Spleen (tissue), 11 donors: ENCODE data around the gene RABL2A. TPM values are rescaled to one million over a fixed set of nuclear protein-coding genes. Genes with fewer than 3 reads are reported as not detected.
"Not testable (repeated sequence)": the region's sequence is repeated elsewhere in the genome, so short reads cannot be mapped to it uniquely, and the experiment has no call there.

Experiments
- DNase-seq: peaks from one replicate; pipeline ENCODE4 v3.0.0-alpha.2; 2020
- H3K27ac ChIP-seq, 8 donors: fragments of 200-600 bp; sonication (generic) in 7 of 8; 1 replicate in 4 of 8; 2 replicates in 4 of 8; pipeline versions ENCODE4 v1.5.0 to v1.8.0; 2016 to 2021; ENCODE audit warnings: inconsistent platforms in 4 of 8, mild to moderate bottlenecking in 4 of 8, moderate library complexity in 1 of 8
- H3K27me3 ChIP-seq, 7 donors: fragments of 200-600 bp; sonication (generic) in 6 of 7; replicated peaks in 1 of 7; 1 replicate in 4 of 7; 2 replicates in 3 of 7; pipeline versions ENCODE4 v1.5.0 to v1.8.0; 2016 to 2021; ENCODE audit warnings: inconsistent platforms in 3 of 7, mild to moderate bottlenecking in 1 of 7
- H3K36me3 ChIP-seq, 6 donors: fragments of 200-600 bp; sonication (generic) in 5 of 6; 1 replicate in 4 of 6; 2 replicates in 2 of 6; pipeline versions ENCODE4 v1.5.0 to v1.8.0; 2016 to 2021; ENCODE audit warnings: inconsistent platforms in 2 of 6
- H3K4me1 ChIP-seq, 6 donors: fragments of 200-600 bp; sonication (generic) in 5 of 6; 1 replicate in 3 of 6; 2 replicates in 3 of 6; pipeline versions ENCODE4 v1.5.0 to v1.8.0; 2016 to 2021; ENCODE audit warnings: inconsistent platforms in 3 of 6
- H3K4me3 ChIP-seq, 8 donors: fragments of 200-600 bp; sonication (generic) in 7 of 8; 1 replicate in 4 of 8; 2 replicates in 4 of 8; pipeline versions ENCODE4 v1.5.0 to v1.8.0; 2016 to 2021; ENCODE audit warnings: inconsistent platforms in 4 of 8, mild to moderate bottlenecking in 4 of 8, moderate library complexity in 2 of 8
- H3K9me3 ChIP-seq, 8 donors: fragments of 200-600 bp; sonication (generic) in 7 of 8; 1 replicate in 4 of 8; 2 replicates in 4 of 8; pipeline versions ENCODE4 v1.5.0 to v1.8.0; 2016 to 2021; ENCODE audit warnings: inconsistent platforms in 4 of 8
- CTCF ChIP-seq, 11 experiments: fragments of 200-600 bp in 7 of 11; fragments of 450-650 bp in 4 of 11; sonication (generic) in 4 of 11; IDR thresholded peaks in 8 of 11; conservative IDR thresholded peaks in 3 of 11; 1 replicate in 7 of 11; 2 replicates in 4 of 11; pipeline versions ENCODE4 v1.4.0 to v1.8.0; 2016 to 2021; ENCODE audit warnings: antibody characterized with exemption in 11 of 11, inconsistent platforms in 4 of 11, mild to moderate bottlenecking in 1 of 11
- POLR2AphosphoS5 ChIP-seq, 3 donors: sonication (generic); formaldehyde crosslinking; IDR thresholded peaks; one replicate each; pipeline ENCODE4 v1.5.1; 2017; ENCODE audit warnings: antibody characterized with exemption in 3 of 3
- WGBS, 5 donors: extraction: QIAGEN DNeasy Blood & Tissue Kit in 3 of 5; methylation state at CpG; one replicate each; pipeline versions ENCODE4 v1.1.5 to v1.1.7; 2013 to 2018; 5-methylcytosine and 5-hydroxymethylcytosine counted together
- intact Hi-C: fragments of 100-400 bp; cut with DNase I; formaldehyde crosslinking; loops from one replicate; pipeline ENCODE4 v1.15.0; 2023; ENCODE audit warnings: low total_unique reads
- polyA plus RNA-seq, 3 donors: library from polyadenylated mRNA; stranded (reverse); fragments of 200-250 nt; gene quantifications; one replicate each; pipeline ENCODE4 v1.2.1, GENCODE V29; 2013
- total RNA-seq, 7 donors: library from RNA; depleted of rRNA in 3 of 7; stranded (reverse); fragments of >200 nt in 3 of 7; fragmentation: NEBNext Ultra II Directional in 4 of 7; extraction: Animal tissue kit (Norgen Biotek cat#: 25700) in 4 of 7; gene quantifications; one replicate each; pipeline versions ENCODE4 v1.1.0 to v1.2.1, GENCODE V29; 2016 to 2021
- donor health status: healthy with polysubstance abuse.
- donor health status: DM: no; HTN: no; CAD: no; lungs with moderate emphysema.
- donor health status: DM: no; HTN: no; CAD: no.
- donor health status: Bipolar disorder and iron deficiency.
- donor health status: healthy.
- donor health status: DM: no; HTN: no; CAD: no.
- donor health status: DM: yes; HTN: yes; CAD: no.

RABL2A gene
- total and polyA plus RNA-seq, 10 donors, result 10.5 to 29.5 (median 15.5) TPM

GRCh38 chr2:113604085-113604477 lies 23.0 kb upstream of the RABL2A start:
- Histone ChIP-seq H3K27ac (peak overlapping the region; percentile 75 to 95 (median 90)), H3K4me3 (peak overlapping the region; percentile 26 to 76 (median 50)), H3K4me1 (peaks cover 0 to 11% (median 0%) of the 10 kb centered on the region in 6 donors)
- intact Hi-C loops, H3K9me3 ChIP-seq, H3K36me3 ChIP-seq, H3K27me3 ChIP-seq: not testable (repeated sequence)
- TF ChIP-seq CTCF (IDR thresholded peaks at IDR 0.05 in 8 of 11, conservative IDR thresholded peaks at IDR 0.05 in 3 of 11) (peak; percentile 96 to 100 (median 100)), POLR2AphosphoS5 (IDR thresholded peaks at IDR 0.05) (peak; percentile 80 to 89 (median 85))
- DNase-seq, result peak; percentile 97
- 1 to 21% (median 2%) methylated on average over 15 to 20 of the region's 20 CpGs for WGBS, 5 donors

- intact Hi-C loops, DNase-seq, H3K36me3 ChIP-seq, H3K27me3 ChIP-seq, H3K9me3 ChIP-seq: not testable (repeated sequence)
- 84 to 92% (median 88%) methylated on average over 5 of the region's 5 CpGs for WGBS, 5 donors
- Histone ChIP-seq H3K27ac (peak overlapping the region in 5 of 8 donors; percentile 88 to 95 (median 94)), H3K4me1 (peaks cover 0 to 11% (median 0%) of the 10 kb centered on the region in 6 donors), H3K4me3 (peak overlapping the region in 1 of 8 donors; percentile 47)
These were observed 22.4 kb upstream of the RABL2A start for GRCh38 chr2:113604661-113605060.

DNA sequence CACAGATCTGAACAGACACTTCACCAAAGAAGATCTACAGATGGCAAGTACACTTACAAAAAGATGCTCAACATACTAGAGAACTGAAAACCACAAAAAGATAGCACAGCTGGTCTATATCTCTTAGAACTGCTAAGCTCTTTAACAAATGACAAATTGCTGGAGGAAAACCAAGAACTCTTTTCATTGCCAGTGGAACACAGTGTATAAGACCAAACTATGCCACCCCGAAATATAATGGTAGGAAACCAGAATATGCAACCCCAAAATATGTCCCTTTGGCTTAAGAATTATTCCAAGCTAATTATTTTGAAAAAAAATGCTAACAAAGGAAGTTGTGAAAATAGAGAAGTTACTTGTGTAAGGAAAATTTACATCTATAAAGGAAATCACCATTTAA lies 21.0 kb upstream of the RABL2A start:
- H3K27me3 ChIP-seq, H3K9me3 ChIP-seq, intact Hi-C loops, H3K4me3 ChIP-seq, H3K36me3 ChIP-seq, DNase-seq, H3K27ac ChIP-seq: not testable (repeated sequence)
- H3K4me1 ChIP-seq, result peaks cover 0 to 11% (median 0%) of the 10 kb centered on the region in 6 donors
- WGBS, 5 donors, result 50 to 63% (median 55%) methylated on average over 1 of the region's 1 CpG

DNA sequence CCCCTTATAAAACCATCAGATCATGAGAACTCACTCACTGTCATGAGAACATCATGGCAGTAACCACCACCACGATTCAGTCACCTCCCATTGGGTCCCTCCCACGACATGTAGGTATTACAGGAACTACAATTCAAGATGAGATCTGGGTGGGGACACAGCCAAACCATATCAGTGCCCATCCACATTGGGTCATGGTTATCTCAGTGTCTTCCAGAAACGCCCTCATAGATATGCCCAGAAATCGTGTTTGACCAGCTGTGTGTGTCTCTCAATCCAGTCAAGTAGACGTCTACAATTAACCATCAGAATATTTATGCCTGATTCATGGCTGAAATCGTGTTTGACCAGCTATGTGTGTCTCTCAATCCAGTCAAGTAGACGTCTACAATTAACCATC lies 17.2 kb upstream of the RABL2A start:
- WGBS, 5 donors, result 79 to 89% (median 87%) methylated on average over 4 to 7 of the region's 7 CpGs
- DNase-seq, H3K9me3 ChIP-seq, H3K4me1 ChIP-seq, intact Hi-C loops, H3K36me3 ChIP-seq, H3K27ac ChIP-seq, H3K27me3 ChIP-seq, H3K4me3 ChIP-seq: not testable (repeated sequence)

DNA sequence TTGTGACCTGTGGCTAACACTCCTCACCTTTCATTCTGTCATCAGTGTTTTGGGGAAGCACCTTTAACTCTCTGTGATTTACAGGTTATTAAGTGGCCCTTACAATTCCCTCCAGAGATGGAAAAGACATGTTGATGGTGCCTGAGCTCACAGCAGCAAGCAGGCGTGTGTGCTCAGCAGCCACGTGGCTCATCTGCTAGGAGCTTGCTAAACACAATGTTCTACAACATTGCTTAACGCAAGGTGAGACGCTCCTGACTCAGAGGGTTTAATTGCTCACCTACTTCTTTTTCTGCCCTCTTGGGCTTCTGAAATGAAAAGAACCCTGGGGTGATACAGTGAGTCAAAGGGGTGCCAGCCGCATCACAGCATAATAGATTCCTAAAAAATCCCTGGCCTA lies 6.1 kb upstream of the RABL2A start:
- H3K4me3 ChIP-seq, H3K4me1 ChIP-seq, H3K27ac ChIP-seq, H3K27me3 ChIP-seq, DNase-seq, intact Hi-C loops, H3K36me3 ChIP-seq, H3K9me3 ChIP-seq: not testable (repeated sequence)
- 90 to 96% (median 94%) methylated on average over 4 of the region's 5 CpGs; no CpG with 5 or more reads in 1 of the 5 donors for WGBS, 5 donors

GRCh38 chr2:113625906-113626305 lies 1.2 kb upstream of the RABL2A start:
- intact Hi-C loops, result not testable (repeated sequence)
- H3K4me3 ChIP-seq, result peak overlapping the region in 4 of 8 donors; percentile 7 to 66 (median 16)
- DNase-seq, result peak; percentile 82

DNA sequence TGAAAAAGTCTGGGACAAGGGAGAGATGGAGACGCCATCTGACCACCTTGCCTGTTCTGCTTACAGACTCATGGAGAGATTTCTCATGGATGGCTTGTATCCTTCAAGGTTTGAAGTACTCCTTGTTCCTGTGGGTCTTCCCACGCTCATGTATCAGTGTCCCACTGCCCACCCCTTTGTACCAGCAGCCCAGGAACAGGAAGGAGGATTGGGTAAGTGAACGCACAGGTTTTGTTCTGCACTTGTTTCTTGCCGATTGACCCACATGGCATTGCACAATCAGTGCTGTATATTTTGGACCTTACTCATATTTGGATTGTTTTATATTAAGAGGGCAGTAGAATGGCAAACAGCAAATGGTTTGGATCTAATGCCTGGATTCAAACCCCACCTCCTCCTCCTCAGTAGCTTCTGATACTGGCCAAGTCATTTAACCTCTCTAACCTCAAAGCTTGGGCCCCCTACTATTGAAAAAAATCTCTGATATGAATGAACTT lies 5.8 kb downstream of the RABL2A start:
- H3K4me3 ChIP-seq, H3K27ac ChIP-seq, H3K4me1 ChIP-seq, H3K9me3 ChIP-seq, H3K27me3 ChIP-seq, intact Hi-C loops, DNase-seq: not testable (repeated sequence)
- 51 to 92% (median 80%) methylated on average over 4 of the region's 4 CpGs for WGBS, 5 donors
- peaks cover 0 to 56% (median 5%) of the 10 kb centered on the region in 6 donors for H3K36me3 ChIP-seq

More at GRCh38 chr2:113625906-113626305, 1.2 kb upstream of the RABL2A start:
- Histone ChIP-seq H3K4me1 (peaks cover 0 to 13% (median 3%) of the 10 kb centered on the region in 6 donors), H3K27ac (peak overlapping the region in 4 of 8 donors; percentile 53 to 77 (median 76)), H3K36me3 (peaks cover 0 to 18% (median 3%) of the 10 kb centered on the region in 6 donors)
- 55 to 72% (median 67%) methylated on average over 10 of the region's 10 CpGs for WGBS, 5 donors
- not testable (repeated sequence) for H3K27me3 ChIP-seq, H3K9me3 ChIP-seq

DNA sequence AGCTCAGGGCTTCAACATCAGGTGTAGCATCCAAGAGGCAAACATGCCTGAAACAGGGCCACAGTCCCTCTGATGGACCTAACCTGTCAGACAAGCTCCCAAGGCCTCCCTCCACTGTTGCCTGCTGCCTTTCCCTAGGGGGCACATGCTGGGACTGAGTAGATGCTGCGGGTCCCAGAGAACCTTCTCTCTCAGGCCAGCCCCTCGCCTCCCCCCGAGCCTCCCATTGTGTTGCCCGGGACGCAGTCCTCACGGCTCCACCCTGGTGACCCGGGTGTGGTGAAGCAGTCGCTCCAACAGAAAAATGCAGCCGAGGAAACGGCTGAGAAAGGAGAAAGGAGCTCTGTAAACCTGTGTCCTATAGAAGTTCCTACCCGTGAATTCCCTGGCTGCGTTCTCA lies 8.3 kb downstream of the RABL2A start:
- H3K27me3 ChIP-seq, intact Hi-C loops, H3K9me3 ChIP-seq, DNase-seq, H3K4me1 ChIP-seq, H3K27ac ChIP-seq, H3K4me3 ChIP-seq: not testable (repeated sequence)
- 83 to 97% (median 94%) methylated on average over 11 to 12 of the region's 12 CpGs for WGBS, 5 donors
- peaks cover 0 to 46% (median 4%) of the 10 kb centered on the region in 6 donors for H3K36me3 ChIP-seq

DNA sequence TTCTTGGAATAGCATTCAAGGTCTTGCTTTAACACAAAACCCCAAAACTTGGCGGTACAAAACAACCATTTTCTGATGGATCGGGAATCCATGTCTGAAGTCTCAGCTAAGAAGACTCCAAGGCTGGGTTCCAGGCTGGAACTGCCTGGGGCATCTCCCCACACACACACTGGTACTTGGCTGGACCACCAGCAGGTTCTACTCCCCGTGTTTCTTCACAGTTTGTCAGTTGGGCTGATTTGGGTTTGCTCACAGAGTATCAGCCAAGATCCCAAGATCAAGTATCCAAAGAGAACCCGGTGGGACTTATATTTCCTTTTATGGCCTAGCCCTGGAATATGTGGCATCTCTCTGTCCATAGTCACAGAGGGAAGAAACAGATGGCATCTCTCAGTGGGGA lies 9.2 kb downstream of the RABL2A start:
- intact Hi-C loops, H3K4me3 ChIP-seq, H3K9me3 ChIP-seq, H3K4me1 ChIP-seq, DNase-seq, H3K27ac ChIP-seq, H3K27me3 ChIP-seq: not testable (repeated sequence)
- WGBS, 5 donors, result 91 to 96% (median 91%) methylated on average over 3 to 4 of the region's 4 CpGs
- peaks cover 0 to 37% (median 4%) of the 10 kb centered on the region in 6 donors for H3K36me3 ChIP-seq

DNA sequence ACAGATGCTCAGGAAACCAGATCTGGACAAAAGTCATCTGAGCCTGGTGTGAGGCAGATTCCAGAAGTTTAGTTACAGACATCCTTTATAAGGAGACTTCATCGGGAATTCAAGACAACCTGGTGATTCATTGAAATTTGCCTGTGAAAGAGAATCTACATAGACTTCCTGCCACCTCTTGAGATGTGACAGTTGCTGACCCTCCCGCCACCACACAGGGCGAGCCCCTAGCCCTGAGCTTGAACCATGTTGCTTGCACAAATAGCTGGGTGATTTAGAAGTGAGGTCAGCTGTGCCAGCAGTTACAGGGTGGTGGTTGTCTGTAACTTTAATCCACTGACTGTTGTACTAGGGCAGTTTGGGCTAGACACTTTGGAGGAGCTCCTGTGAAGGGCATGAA lies 11.0 kb downstream of the RABL2A start:
- H3K27me3 ChIP-seq, H3K4me3 ChIP-seq, H3K27ac ChIP-seq, H3K4me1 ChIP-seq, H3K9me3 ChIP-seq, intact Hi-C loops, DNase-seq: not testable (repeated sequence)
- 81 to 96% (median 91%) methylated on average over 1 to 3 of the region's 3 CpGs for WGBS, 5 donors
- H3K36me3 ChIP-seq, result peaks cover 0 to 23% (median 4%) of the 10 kb centered on the region in 6 donors
